ENCODE measurements around the gene LRRC73.
"Not testable (repeated sequence)": the region's sequence is repeated elsewhere in the genome, so short reads cannot be mapped to it uniquely, and the experiment has no call there.

The LRRC73 gene

GRCh38 chr6:43459535-43459934, 50.6 kb downstream of the LRRC73 start:
- no peak for DNase-seq

DNA sequence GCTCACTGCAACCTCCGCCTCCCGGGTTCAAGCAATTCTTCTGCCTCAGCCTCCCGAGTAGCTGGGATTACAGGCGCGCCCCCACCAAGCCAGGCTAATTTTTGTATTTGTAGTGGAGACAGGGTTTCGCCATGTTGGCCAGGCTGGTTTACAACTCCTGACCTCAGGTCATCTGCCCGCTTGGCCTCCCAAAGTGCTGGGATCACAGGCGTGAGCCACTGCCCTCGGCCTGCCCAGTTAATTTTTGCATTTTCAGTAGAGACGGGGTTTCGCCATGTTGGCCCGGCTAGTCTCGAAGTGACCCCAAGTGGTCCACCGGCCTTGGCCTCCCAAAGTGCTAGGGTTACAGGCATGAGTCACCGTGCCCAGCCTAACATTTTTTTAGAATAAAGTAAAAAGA, 52.0 kb downstream of the LRRC73 start:
- DNase-seq: not testable (repeated sequence)

DNA sequence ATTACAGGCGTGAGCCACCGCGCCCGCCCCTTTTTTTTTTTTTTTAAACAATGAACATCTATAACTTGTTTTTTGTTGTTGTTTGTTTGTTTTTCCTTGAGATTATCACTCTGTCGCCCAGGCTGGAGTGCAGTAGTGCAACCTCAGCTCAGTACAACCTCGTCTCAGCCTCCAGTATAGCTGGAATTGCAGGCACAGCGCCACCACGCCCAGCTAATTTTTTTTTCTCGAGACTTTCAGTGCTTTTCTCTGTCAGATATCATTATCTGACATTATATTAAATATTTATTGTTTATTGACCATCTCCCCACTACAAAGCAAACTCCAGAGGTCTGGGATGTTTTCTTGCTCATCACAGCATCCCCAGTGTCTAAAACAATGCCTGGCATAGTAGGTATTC, 52.5 kb downstream of the LRRC73 start:
- no peak for DNase-seq
